Activated naive CD4-positive, alpha-beta T cell treated with anti-CD3 and anti-CD28 coated beads for 36 hours (primary cell): ENCODE results near the gene SAG. TPM values are rescaled to one million over a fixed set of nuclear protein-coding genes. Genes with fewer than 3 reads are reported as not detected.

Experiments used
- CTCF ChIA-PET: fragments of 350-600 bp; sonication (Branson Sonifier 250); formaldehyde crosslinking; loops from one replicate; lab custom pipeline; 2021; ENCODE audit warnings: antibody characterized with exemption; lab: Charles Lee
- DNase-seq: peaks from one replicate; pipeline ENCODE4 v3.0.0-alpha.2; 2020
- H3K27ac Mint-ChIP-seq: one replicate; pipeline ENCODE4 v1.8.0; 2021; ENCODE audit warnings: mild to moderate bottlenecking, mixed read lengths
- H3K27me3 Mint-ChIP-seq: one replicate; pipeline ENCODE4 v1.8.0; 2021; ENCODE audit warnings: low read depth, mixed read lengths
- H3K36me3 Mint-ChIP-seq: one replicate; pipeline ENCODE4 v1.8.0; 2021; ENCODE audit warnings: low read depth, mixed read lengths
- H3K4me1 Mint-ChIP-seq: one replicate; pipeline ENCODE4 v1.8.0; 2021; ENCODE audit warnings: low read depth, mixed read lengths
- H3K4me3 Mint-ChIP-seq: one replicate; pipeline ENCODE4 v1.8.0; 2021; ENCODE audit warnings: mild to moderate bottlenecking, moderate library complexity, mixed read lengths
- H3K9me3 Mint-ChIP-seq: one replicate; pipeline ENCODE4 v1.8.0; 2021; ENCODE audit warnings: mixed read lengths
- intact Hi-C: fragments of 100-400 bp; cut with micrococcal nuclease; formaldehyde crosslinking; loops from one replicate; pipeline ENCODE4 v1.15.1; 2023
- total RNA-seq, 2 experiments: library from RNA; stranded (reverse); gene quantifications; one replicate each; pipeline ENCODE4 v1.2.3, GENCODE V29; 2021

SAG gene
- total RNA-seq, 2 experiments from 2014 or later = 0.19 TPM; not detected in 1

DNA sequence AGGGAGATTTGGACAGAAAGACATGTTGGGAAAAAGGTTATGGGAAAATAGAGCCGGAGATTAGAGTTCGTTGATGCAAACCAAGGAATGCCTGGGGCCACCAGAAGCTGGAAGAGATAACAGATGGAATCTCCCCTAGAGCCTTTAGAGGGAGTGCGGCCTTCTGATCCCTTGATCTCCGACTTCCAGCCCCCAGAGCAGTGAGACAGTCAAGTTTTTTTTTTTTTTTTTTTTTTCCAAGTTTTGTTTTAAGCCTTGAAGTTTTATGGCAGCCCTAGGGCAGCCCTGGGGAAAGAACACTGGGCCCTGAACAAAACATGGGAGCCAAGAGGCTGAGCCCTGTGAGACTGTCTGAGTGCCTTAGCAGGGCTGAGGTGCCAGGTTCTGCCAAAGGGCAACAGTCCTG is 53.2 kb downstream of the SAG start:
- H3K27me3 Mint-ChIP-seq = no peaks in the 10 kb centered on the region
- peaks cover 37% of the 10 kb centered on the region for H3K36me3 Mint-ChIP-seq
- CTCF ChIA-PET = interaction anchor here (0.6 kb wide), 1 partner anchor 42 kb away, joined by 4 read pairs; no protein-coding TSS in a partner anchor
- peaks cover 51% of the 10 kb centered on the region for H3K4me1 Mint-ChIP-seq
- no peak for DNase-seq
- no peak overlapping the region for H3K4me3 Mint-ChIP-seq
- peaks cover 6% of the 10 kb centered on the region for H3K9me3 Mint-ChIP-seq
- intact Hi-C loops = no loop called here
- H3K27ac Mint-ChIP-seq = no peak overlapping the region

DNA sequence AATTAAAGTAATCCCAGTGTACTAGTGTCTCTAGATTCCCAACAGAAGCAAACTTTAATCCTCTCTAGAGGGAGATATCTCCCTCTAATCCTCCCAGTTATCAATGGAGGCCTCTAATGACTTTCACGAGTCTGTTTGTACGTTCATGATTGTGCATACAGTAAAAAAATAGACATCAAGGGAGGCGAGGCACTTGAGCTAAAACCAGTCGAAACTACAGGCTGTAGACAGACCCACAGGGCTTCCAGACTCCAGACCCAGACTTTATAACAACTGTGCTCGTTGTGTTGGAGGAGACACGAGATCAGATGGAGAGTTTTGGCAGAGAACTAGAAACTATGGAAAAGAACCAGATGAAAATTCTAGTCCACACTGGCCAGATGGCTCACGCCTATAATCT is 53.7 kb downstream of the SAG start:
- intact Hi-C loops = no loop called here
- DNase-seq = no peak
- Mint-ChIP-seq H3K9me3 (peaks cover 6% of the 10 kb centered on the region), H3K27ac (no peak overlapping the region), H3K4me3 (no peak overlapping the region), H3K36me3 (peaks cover 32% of the 10 kb centered on the region), H3K4me1 (peaks cover 51% of the 10 kb centered on the region), H3K27me3 (no peaks in the 10 kb centered on the region)
- CTCF ChIA-PET = interaction anchor here (0.6 kb wide), 1 partner anchor 42 kb away, joined by 4 read pairs; no protein-coding TSS in a partner anchor

DNA sequence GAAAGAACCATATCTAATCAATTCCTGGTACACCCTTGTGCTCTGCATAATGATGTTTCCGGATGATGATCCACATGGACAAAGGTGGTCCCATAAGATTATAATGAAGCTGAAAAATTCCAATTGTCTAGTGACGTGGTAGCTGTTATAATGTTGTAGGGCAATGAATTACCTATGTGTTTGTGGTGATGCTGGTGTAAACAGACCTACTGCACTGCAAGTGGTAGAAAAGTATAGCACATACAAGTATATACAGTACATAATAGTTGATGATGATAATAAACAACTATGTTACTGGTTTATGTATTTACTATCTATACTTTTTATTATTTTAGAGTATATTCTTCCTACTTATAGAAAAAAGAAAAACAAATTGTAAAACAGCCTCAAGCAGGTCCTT is 55.1 kb downstream of the SAG start:
- H3K36me3 Mint-ChIP-seq = peaks cover 26% of the 10 kb centered on the region
- peaks cover 6% of the 10 kb centered on the region for H3K9me3 Mint-ChIP-seq
- CTCF ChIA-PET = interaction anchor here (0.6 kb wide), 1 partner anchor 20 kb away, joined by 3 read pairs; no protein-coding TSS in a partner anchor
- DNase-seq = no peak
- intact Hi-C loops = no loop called here
- H3K4me3 Mint-ChIP-seq = no peak overlapping the region
- H3K4me1 Mint-ChIP-seq = peaks cover 40% of the 10 kb centered on the region
- H3K27me3 Mint-ChIP-seq = no peaks in the 10 kb centered on the region
- H3K27ac Mint-ChIP-seq = no peak overlapping the region

DNA sequence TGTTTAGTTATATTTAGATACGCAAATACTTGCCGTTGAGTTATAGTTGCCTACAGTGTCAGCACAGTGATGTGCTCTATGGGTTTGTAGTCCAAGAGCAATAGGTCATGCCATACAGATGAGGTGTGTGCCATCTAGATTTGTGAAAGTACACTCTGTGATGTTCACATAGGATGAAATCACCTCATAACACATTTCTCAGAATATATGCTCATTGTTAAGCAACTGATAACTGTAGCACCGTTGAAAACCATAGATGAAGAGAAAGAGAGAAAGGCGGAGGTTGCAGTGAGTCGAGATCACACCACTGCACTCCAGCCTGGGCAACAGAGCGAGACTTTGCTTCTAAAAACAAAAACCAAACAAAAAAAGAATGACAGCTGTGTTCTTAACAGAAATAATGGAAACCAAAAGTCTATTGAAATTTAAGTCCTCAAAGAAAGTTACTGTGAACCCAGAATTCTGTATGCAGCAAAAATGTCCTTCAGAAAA is 56.2 kb downstream of the SAG start:
- no peaks in the 10 kb centered on the region for H3K27me3 Mint-ChIP-seq
- CTCF ChIA-PET = no interaction called here
- H3K27ac Mint-ChIP-seq = no peak overlapping the region
- peaks cover 24% of the 10 kb centered on the region for H3K36me3 Mint-ChIP-seq
- peaks cover 6% of the 10 kb centered on the region for H3K9me3 Mint-ChIP-seq
- intact Hi-C loops = no loop called here
- peaks cover 35% of the 10 kb centered on the region for H3K4me1 Mint-ChIP-seq
- H3K4me3 Mint-ChIP-seq = no peak overlapping the region
- no peak for DNase-seq

DNA sequence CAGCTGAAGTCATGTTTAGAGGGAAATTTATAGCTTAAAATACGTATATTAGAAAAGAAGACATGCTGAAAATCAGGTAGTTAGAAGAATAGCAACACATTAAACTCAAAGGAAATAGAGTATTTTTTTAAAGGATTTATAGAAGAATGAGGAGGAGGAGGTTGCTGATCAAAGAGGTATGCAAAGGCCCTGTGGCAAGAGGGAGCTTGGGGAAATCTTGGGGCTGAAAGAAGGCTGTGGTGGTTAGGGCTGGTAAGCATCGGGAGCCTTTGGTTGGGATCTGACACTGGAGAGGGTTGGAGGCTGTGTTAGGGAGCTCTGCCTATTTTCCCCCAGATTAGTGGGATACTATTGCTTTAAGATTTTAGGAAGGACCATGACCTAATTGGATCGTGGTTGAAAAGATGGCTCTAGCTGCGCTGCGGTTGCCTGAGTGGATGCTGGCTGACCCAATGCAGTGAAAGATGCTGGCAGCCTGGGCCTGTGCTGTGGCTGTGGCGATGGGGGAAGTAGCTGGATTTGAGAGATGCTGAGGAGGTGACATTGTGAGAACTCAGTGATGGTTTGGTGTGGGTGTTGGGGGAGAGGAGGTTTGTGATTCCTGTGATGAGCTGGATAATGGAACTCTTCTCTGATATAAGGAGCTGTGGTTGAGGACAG is 58.4 kb downstream of the SAG start:
- Mint-ChIP-seq H3K27me3 (no peaks in the 10 kb centered on the region), H3K27ac (no peak overlapping the region), H3K9me3 (peaks cover 6% of the 10 kb centered on the region), H3K36me3 (peaks cover 16% of the 10 kb centered on the region), H3K4me1 (peaks cover 37% of the 10 kb centered on the region), H3K4me3 (no peak overlapping the region)
- no peak for DNase-seq
- CTCF ChIA-PET = interaction anchor here (1.2 kb wide), 1 partner anchor 74 kb away, joined by 3 read pairs; no protein-coding TSS in a partner anchor
- intact Hi-C loops = no loop called here

DNA sequence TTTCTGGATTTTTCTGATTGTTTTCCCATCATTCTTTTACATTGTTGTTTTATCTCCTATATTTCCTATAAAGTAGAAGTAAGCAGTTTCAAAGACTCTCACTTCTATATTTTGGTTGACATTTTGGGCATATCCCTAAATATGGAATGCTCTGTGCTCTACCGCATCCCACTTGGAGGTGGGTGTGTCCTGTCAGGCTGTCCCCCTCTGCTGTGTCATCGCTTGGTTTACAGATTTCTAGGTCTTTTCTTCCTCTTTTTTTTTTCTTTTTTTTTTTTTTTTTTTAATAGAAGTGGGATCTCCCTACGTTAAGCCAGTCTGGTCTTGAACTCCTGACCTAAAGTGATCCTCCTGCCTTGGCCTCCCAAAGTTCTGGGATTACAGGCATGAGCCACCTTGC is 60.0 kb downstream of the SAG start:
- intact Hi-C loops = no loop called here
- Mint-ChIP-seq H3K9me3 (peaks cover 6% of the 10 kb centered on the region), H3K36me3 (peaks cover 12% of the 10 kb centered on the region), H3K27me3 (no peaks in the 10 kb centered on the region), H3K4me1 (peaks cover 37% of the 10 kb centered on the region), H3K27ac (no peak overlapping the region), H3K4me3 (no peak overlapping the region)
- CTCF ChIA-PET = no interaction called here
- no peak for DNase-seq

DNA sequence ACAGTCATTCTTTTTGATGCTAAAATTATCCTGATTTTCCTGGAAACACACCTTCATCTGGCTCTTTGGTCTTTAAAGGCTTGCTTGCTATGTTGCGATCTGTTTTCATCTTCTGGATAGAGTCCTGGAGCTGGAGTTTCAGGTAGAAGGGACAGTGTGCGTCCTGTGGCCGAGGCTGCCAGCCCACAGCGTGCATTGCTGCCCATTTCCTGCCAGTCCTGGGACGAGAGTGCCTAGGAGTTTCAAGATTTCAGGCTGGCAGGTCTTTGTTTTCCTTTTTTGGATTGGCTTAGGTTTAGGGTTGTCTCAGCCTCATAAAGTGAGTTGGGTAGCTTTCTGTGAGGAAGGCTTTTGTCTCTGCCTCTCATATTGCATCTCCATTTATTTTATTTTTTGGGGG is 61.1 kb downstream of the SAG start:
- Mint-ChIP-seq H3K4me3 (no peak overlapping the region), H3K4me1 (peaks cover 36% of the 10 kb centered on the region)
- intact Hi-C loops = no loop called here

DNA sequence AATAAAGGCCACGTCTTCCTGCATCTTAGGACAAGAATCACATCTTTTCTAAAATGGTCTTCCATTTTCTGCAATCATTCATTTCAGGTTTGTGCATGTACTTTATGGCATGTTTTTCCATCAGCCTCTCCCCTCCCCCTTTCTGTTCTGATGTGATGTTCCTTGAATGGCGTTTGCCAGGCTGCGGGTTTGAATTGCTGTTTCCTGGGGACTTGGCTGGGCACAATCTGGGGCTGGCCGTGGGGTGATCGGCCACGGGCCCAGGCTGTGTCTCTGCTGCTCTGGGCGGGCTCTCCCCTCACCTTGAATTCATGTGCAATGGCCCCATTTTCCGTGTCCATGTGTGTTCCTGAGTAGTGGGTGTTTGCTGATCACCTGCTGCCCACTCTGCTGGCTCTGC is 61.8 kb downstream of the SAG start:
- peaks cover 33% of the 10 kb centered on the region for H3K4me1 Mint-ChIP-seq
- no peaks in the 10 kb centered on the region for H3K27me3 Mint-ChIP-seq
- H3K4me3 Mint-ChIP-seq = no peak overlapping the region
- no peak overlapping the region for H3K27ac Mint-ChIP-seq
- DNase-seq = no peak
- peaks cover 11% of the 10 kb centered on the region for H3K36me3 Mint-ChIP-seq
- intact Hi-C loops = no loop called here
- CTCF ChIA-PET = no interaction called here
- H3K9me3 Mint-ChIP-seq = no peaks in the 10 kb centered on the region

More for the DNA sequence above, 61.1 kb downstream of the SAG start:
- Mint-ChIP-seq H3K27ac (no peak overlapping the region), H3K36me3 (peaks cover 12% of the 10 kb centered on the region), H3K27me3 (no peaks in the 10 kb centered on the region), H3K9me3 (peaks cover 2% of the 10 kb centered on the region)
- no peak for DNase-seq
- CTCF ChIA-PET = interaction anchor here (0.5 kb wide), 1 partner anchor 30 kb away, joined by 3 read pairs; no protein-coding TSS in a partner anchor

DNA sequence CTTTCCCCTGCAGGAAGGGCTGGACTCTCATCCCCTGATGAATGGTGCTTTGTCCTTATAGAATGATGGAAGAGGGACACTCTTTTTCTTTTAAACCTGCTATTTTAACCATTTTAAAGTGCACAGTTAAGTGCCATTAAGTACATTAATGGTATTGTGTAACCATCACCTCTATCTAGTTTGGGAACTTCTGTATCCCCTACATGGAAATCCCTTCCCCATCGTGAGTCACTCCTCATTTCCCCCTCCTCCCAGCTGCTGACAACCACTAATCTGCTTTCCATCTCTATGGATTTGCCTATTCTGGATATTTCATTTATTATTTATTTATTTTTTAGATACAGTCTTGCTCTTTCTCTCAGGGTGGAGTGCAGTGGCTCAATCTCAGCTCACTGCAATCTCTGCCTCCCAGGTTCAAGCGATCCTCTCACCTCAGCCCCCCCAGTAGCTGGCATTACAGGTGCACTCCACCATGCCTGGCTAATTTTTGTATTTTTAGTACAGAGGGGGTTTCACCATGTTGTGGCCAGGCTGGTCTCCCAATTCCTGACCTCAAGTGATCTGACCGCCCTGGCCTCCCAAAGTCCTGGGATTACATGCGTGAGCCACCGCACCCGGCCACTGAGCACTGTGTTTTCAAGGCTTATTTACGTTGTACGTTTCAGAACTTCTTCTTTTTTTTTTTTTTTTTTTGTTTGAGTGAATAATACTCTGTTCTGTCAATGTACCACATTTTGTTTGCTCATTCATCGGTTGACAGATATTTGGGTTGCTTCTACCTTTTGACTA is 62.5 kb downstream of the SAG start:
- Mint-ChIP-seq H3K27ac (no peak overlapping the region), H3K27me3 (no peaks in the 10 kb centered on the region), H3K4me1 (peaks cover 31% of the 10 kb centered on the region), H3K36me3 (peaks cover 8% of the 10 kb centered on the region), H3K4me3 (no peak overlapping the region), H3K9me3 (no peaks in the 10 kb centered on the region)
- intact Hi-C loops = no loop called here
- DNase-seq = no peak
- CTCF ChIA-PET = no interaction called here

DNA sequence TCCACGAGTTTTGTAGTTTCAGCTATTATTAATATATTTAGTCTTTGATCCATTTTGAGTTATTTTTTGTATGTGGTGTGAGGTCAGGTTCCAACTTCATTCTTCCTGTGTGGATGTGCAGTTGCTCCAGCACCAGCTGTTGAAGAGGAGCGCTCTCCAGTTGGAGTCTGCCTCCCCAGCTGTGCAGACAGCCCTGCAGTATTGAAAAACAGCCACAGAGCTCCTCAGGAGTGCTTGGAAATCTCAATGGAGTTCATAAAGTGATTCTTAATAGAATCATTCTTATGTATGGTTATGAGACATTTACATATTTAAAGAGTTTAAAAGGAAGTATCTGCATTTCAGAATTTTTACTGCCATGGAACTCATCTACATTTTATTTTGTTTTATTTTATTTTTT is 64.0 kb downstream of the SAG start:
- no peak for DNase-seq
- no peaks in the 10 kb centered on the region for H3K9me3 Mint-ChIP-seq
- no peaks in the 10 kb centered on the region for H3K27me3 Mint-ChIP-seq
- H3K4me3 Mint-ChIP-seq = no peak overlapping the region
- H3K4me1 Mint-ChIP-seq = peaks cover 25% of the 10 kb centered on the region
- peaks cover 17% of the 10 kb centered on the region for H3K36me3 Mint-ChIP-seq
- no peak overlapping the region for H3K27ac Mint-ChIP-seq
- CTCF ChIA-PET = interaction anchor here (1.4 to 1.6 kb wide), 2 partner anchors 11 to 72 kb away, joined by 3 read pairs; no protein-coding TSS in a partner anchor
- intact Hi-C loops = no loop called here

DNA sequence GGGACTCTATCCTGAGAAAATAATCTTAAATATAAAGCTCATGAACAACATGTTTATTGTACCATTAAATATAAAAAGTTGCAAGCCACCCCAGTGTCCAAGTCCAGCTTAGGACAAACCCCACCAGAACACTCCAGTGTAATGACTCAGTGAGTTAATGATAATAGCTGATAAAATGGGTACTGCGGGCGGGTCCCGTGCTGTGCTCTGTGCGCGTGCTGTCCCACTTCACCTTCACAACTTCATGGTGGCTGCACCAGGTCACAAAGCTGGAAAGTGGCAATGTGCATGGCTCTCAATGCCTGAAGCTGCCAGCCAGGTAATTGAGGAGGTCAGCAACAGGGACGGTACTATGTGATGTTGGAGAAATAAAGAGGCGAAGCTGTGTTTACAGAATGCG is 65.2 kb downstream of the SAG start:
- CTCF ChIA-PET = interaction anchor here (0.6 to 1.6 kb wide), 5 partner anchors 8 to 70 kb away, joined by 3 to 4 read pairs (median 3); no protein-coding TSS in a partner anchor
- no peak for DNase-seq

DNA sequence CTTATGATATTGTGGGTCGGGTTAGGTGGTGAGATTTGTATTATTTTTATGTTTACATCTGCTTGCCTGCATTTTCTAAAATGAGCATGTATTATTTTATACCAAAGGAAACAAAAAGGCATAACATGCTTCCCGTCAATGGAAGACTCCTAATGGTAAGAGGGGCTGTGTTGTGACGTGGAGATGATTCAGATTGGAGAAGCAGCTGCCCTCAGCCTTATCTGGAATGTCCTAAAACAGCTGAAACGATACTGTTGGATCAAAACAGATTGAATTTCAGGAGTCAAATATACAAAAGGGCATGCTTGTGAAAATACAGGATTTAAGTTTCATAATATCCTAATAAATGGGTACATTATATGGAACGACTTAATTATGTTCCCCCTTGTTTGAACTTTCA is 65.7 kb downstream of the SAG start:
- CTCF ChIA-PET = interaction anchor here (0.6 to 1.6 kb wide), 3 partner anchors 9 to 12 kb away, joined by 3 read pairs; no protein-coding TSS in a partner anchor
- Mint-ChIP-seq H3K4me3 (no peak overlapping the region), H3K9me3 (no peaks in the 10 kb centered on the region), H3K27me3 (no peaks in the 10 kb centered on the region), H3K4me1 (peaks cover 25% of the 10 kb centered on the region), H3K27ac (no peak overlapping the region), H3K36me3 (peaks cover 19% of the 10 kb centered on the region)
- no peak for DNase-seq
- intact Hi-C loops = no loop called here

More for the DNA sequence above, 65.2 kb downstream of the SAG start:
- no peak overlapping the region for H3K27ac Mint-ChIP-seq
- no peak overlapping the region for H3K4me3 Mint-ChIP-seq
- H3K9me3 Mint-ChIP-seq = no peaks in the 10 kb centered on the region
- H3K27me3 Mint-ChIP-seq = no peaks in the 10 kb centered on the region
- H3K36me3 Mint-ChIP-seq = peaks cover 19% of the 10 kb centered on the region
- intact Hi-C loops = no loop called here
- peaks cover 25% of the 10 kb centered on the region for H3K4me1 Mint-ChIP-seq
